ENCODE results near the gene SGF29.
A peak's percentile ranks its signal among the peaks of the same experiment; 100 is the strongest.
"Not testable (repeated sequence)": the region's sequence is repeated elsewhere in the genome, so short reads cannot be mapped to it uniquely, and the experiment has no call there.

The SGF29 gene

GRCh38 chr16:28608496-28608808, 54.7 kb downstream of the SGF29 start:
- H3K36me3 ChIP-seq (ENCODE audit: control insufficient read depth, insufficient read depth, low read length); H2BK120ac ChIP-seq (ENCODE audit: low read depth, low read length); H3K56ac ChIP-seq (ENCODE audit: low read length); H3K27me3 ChIP-seq (ENCODE audit: insufficient read depth, low read length, poor library complexity); H2BK15ac ChIP-seq (replicated peaks; ENCODE audit: low read depth); H4K8ac ChIP-seq (ENCODE audit: low read depth, low read length); H3K18ac ChIP-seq (ENCODE audit: low read length); DNase-seq; H3K79me1 ChIP-seq (ENCODE audit: low read length); H3K79me2 ChIP-seq (ENCODE audit: control insufficient read depth, insufficient read depth, low read length); H3K23ac ChIP-seq (ENCODE audit: low read length); H3K4me1 ChIP-seq (ENCODE audit: control insufficient read depth, low read depth, low read length); H3K4ac ChIP-seq (ENCODE audit: low read depth, low read length); H2AK5ac ChIP-seq (ENCODE audit: low read length); H4K5ac ChIP-seq (ENCODE audit: low read length); H3K9ac ChIP-seq (ENCODE audit: low read length); H3K27ac ChIP-seq (ENCODE audit: low read depth, low read length); H3K4me2 ChIP-seq (ENCODE audit: low read length); H3K4me3 ChIP-seq (ENCODE audit: low read length); H2BK5ac ChIP-seq (ENCODE audit: low read length): not testable (repeated sequence)
- no CpG with 5 or more reads among the region's 7 CpGs for WGBS (ENCODE audit: extremely low coverage, insufficient coverage, low lambda C conversion rate)

- WGBS (ENCODE audit: extremely low coverage, insufficient coverage, low lambda C conversion rate) = no CpG with 5 or more reads among the region's 11 CpGs
- DNase-seq; H2AK5ac ChIP-seq (ENCODE audit: low read length): not testable (repeated sequence)
Observed at GRCh38 chr16:28608867-28609596, 55.3 kb downstream of the SGF29 start.

GRCh38 chr16:28609631-28610594, 56.2 kb downstream of the SGF29 start, which contains the start of gene SULT1A1:
Gene SULT1A1, minus strand, starts transcription at chr16:28610044. Its CDS starts 1,189 bp downstream, at chr16:28608855.
- Histone ChIP-seq H3K4me3 (ENCODE audit: low read length) (no peak within 1 kb of the TSS), H3K4me2 (ENCODE audit: low read length) (no peak within 1 kb of the TSS), H3K27ac (ENCODE audit: low read depth, low read length) (no peak within 1 kb of the TSS), H2BK120ac (ENCODE audit: low read depth, low read length) (no peak within 1 kb of the TSS), H3K56ac (ENCODE audit: low read length) (peak within 1 kb of the TSS; percentile 70), H3K79me1 (ENCODE audit: low read length) (no peaks in the 10 kb centered on the region), H2AK5ac (ENCODE audit: low read length) (no peak within 1 kb of the TSS), H3K18ac (ENCODE audit: low read length) (no peak within 1 kb of the TSS), H2BK5ac (ENCODE audit: low read length) (no peak within 1 kb of the TSS), H2BK15ac (replicated peaks; ENCODE audit: low read depth) (no peak within 1 kb of the TSS), H4K8ac (ENCODE audit: low read depth, low read length) (no peak within 1 kb of the TSS), H3K27me3 (ENCODE audit: insufficient read depth, low read length, poor library complexity) (no peaks in the 10 kb centered on the region), H3K4ac (ENCODE audit: low read depth, low read length) (no peak within 1 kb of the TSS), H3K9ac (ENCODE audit: low read length) (peak within 1 kb of the TSS; percentile 36), H3K79me2 (ENCODE audit: control insufficient read depth, insufficient read depth, low read length) (no peaks in the 10 kb centered on the region), H3K4me1 (ENCODE audit: control insufficient read depth, low read depth, low read length) (no peaks in the 10 kb centered on the region), H3K36me3 (ENCODE audit: control insufficient read depth, insufficient read depth, low read length) (no peaks in the 10 kb centered on the region), H4K5ac (ENCODE audit: low read length) (no peak within 1 kb of the TSS), H3K23ac (ENCODE audit: low read length) (peak within 1 kb of the TSS; percentile 15)
- DNase-seq = peak; percentile 48
- no CpG with 5 or more reads among the region's 11 CpGs for WGBS (ENCODE audit: extremely low coverage, insufficient coverage, low lambda C conversion rate)

More at GRCh38 chr16:28608867-28609596, 55.3 kb downstream of the SGF29 start:
- H2BK5ac ChIP-seq (ENCODE audit: low read length); H3K4me3 ChIP-seq (ENCODE audit: low read length); H3K79me1 ChIP-seq (ENCODE audit: low read length); H3K27ac ChIP-seq (ENCODE audit: low read depth, low read length); H4K5ac ChIP-seq (ENCODE audit: low read length); H3K27me3 ChIP-seq (ENCODE audit: insufficient read depth, low read length, poor library complexity); H2BK120ac ChIP-seq (ENCODE audit: low read depth, low read length); H3K23ac ChIP-seq (ENCODE audit: low read length); H3K4ac ChIP-seq (ENCODE audit: low read depth, low read length); H4K8ac ChIP-seq (ENCODE audit: low read depth, low read length); H3K4me2 ChIP-seq (ENCODE audit: low read length); H3K9ac ChIP-seq (ENCODE audit: low read length); H3K4me1 ChIP-seq (ENCODE audit: control insufficient read depth, low read depth, low read length); H2BK15ac ChIP-seq (replicated peaks; ENCODE audit: low read depth); H3K36me3 ChIP-seq (ENCODE audit: control insufficient read depth, insufficient read depth, low read length); H3K18ac ChIP-seq (ENCODE audit: low read length); H3K79me2 ChIP-seq (ENCODE audit: control insufficient read depth, insufficient read depth, low read length): not testable (repeated sequence)
- peak overlapping the region; percentile 56 for H3K56ac ChIP-seq (ENCODE audit: low read length)

GRCh38 chr16:28610595-28611191, 57.0 kb downstream of the SGF29 start:
- no peaks in the 10 kb centered on the region for H3K27me3 ChIP-seq (ENCODE audit: insufficient read depth, low read length, poor library complexity)
- H3K79me2 ChIP-seq (ENCODE audit: control insufficient read depth, insufficient read depth, low read length) = no peaks in the 10 kb centered on the region
- no peaks in the 10 kb centered on the region for H3K4me1 ChIP-seq (ENCODE audit: control insufficient read depth, low read depth, low read length)
- no peak overlapping the region for H2BK5ac ChIP-seq (ENCODE audit: low read length)
- H2BK120ac ChIP-seq (ENCODE audit: low read depth, low read length) = no peak overlapping the region
- no peak overlapping the region for H4K5ac ChIP-seq (ENCODE audit: low read length)
- no peak overlapping the region for H3K56ac ChIP-seq (ENCODE audit: low read length)
- no peaks in the 10 kb centered on the region for H3K79me1 ChIP-seq (ENCODE audit: low read length)
- H3K9ac ChIP-seq (ENCODE audit: low read length) = no peak overlapping the region
- no peak overlapping the region for H3K27ac ChIP-seq (ENCODE audit: low read depth, low read length)
- WGBS (ENCODE audit: extremely low coverage, insufficient coverage, low lambda C conversion rate) = no CpG with 5 or more reads among the region's 10 CpGs
- no peak overlapping the region for H3K18ac ChIP-seq (ENCODE audit: low read length)
- H3K4me2 ChIP-seq (ENCODE audit: low read length) = no peak overlapping the region
- no peak overlapping the region for H2BK15ac ChIP-seq (replicated peaks; ENCODE audit: low read depth)
- H3K23ac ChIP-seq (ENCODE audit: low read length) = no peak overlapping the region
- DNase-seq = no peak
- H3K4me3 ChIP-seq (ENCODE audit: low read length) = no peak overlapping the region
- no peak overlapping the region for H3K4ac ChIP-seq (ENCODE audit: low read depth, low read length)
- H2AK5ac ChIP-seq (ENCODE audit: low read length) = no peak overlapping the region
- H4K8ac ChIP-seq (ENCODE audit: low read depth, low read length) = no peak overlapping the region
- no peaks in the 10 kb centered on the region for H3K36me3 ChIP-seq (ENCODE audit: control insufficient read depth, insufficient read depth, low read length)

- not testable (repeated sequence) for H2BK120ac ChIP-seq (ENCODE audit: low read depth, low read length); H3K79me1 ChIP-seq (ENCODE audit: low read length); H3K23ac ChIP-seq (ENCODE audit: low read length); H2BK5ac ChIP-seq (ENCODE audit: low read length); H3K4me1 ChIP-seq (ENCODE audit: control insufficient read depth, low read depth, low read length); H4K5ac ChIP-seq (ENCODE audit: low read length); H3K9ac ChIP-seq (ENCODE audit: low read length); H3K27ac ChIP-seq (ENCODE audit: low read depth, low read length); H3K36me3 ChIP-seq (ENCODE audit: control insufficient read depth, insufficient read depth, low read length); H2AK5ac ChIP-seq (ENCODE audit: low read length); H3K56ac ChIP-seq (ENCODE audit: low read length); H3K79me2 ChIP-seq (ENCODE audit: control insufficient read depth, insufficient read depth, low read length); H2BK15ac ChIP-seq (replicated peaks; ENCODE audit: low read depth); H3K4ac ChIP-seq (ENCODE audit: low read depth, low read length); H3K4me2 ChIP-seq (ENCODE audit: low read length); DNase-seq; H3K4me3 ChIP-seq (ENCODE audit: low read length); H4K8ac ChIP-seq (ENCODE audit: low read depth, low read length); H3K18ac ChIP-seq (ENCODE audit: low read length); H3K27me3 ChIP-seq (ENCODE audit: insufficient read depth, low read length, poor library complexity)
- no CpG with 5 or more reads among the region's 17 CpGs for WGBS (ENCODE audit: extremely low coverage, insufficient coverage, low lambda C conversion rate)
Observed at GRCh38 chr16:28612359-28613280, 58.9 kb downstream of the SGF29 start.
